GM18508 (cell line): Measurements from ENCODE around the gene EYA2.
"Not testable (repeated sequence)": the region's sequence is repeated elsewhere in the genome, so short reads cannot be mapped to it uniquely, and the experiment has no call there.

Experiments
- ATAC-seq: cut with Tn5 transposase; IDR thresholded peaks from one replicate; pipeline ENCODE4 v1.9.1; 2021; ENCODE audit warnings: moderate number of reproducible peaks; ENCODE audit not compliant: insufficient read depth, unreplicated experiment

EYA2 gene

GRCh38 chr20:46929902-46930301, 35.3 kb downstream of the EYA2 start:
- ATAC-seq = no peak

DNA sequence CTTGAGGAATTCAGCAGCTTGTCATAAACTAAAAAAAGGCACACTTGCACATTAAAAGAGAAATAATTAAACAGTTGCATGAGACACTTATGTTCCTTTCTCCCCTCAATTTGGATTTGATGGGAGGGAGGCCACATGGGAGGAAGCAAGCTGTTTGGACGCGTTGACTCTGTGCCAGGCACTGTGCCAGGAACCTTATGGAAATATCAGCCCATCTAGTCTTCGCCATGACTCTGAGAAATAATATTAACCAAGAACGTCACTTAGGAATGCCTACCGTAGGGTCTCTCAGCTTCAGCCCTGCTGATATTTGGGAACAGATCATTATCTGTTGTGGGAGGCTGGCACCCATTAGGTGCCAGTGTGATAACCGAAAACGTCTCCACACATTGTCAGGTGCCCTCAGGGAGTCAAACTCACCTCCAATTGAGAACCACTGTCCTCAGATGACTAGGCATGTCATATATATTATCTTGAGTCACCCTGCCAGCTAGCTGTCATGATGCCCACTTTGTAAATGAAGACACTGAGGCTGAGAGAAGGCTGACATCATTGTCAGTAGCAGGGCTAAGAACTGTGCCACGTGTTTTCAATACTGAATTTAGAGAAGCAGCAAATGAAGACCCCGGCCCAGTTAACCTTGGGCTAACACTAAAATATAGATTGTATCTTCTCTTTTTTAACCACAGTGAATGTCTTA, 36.1 kb downstream of the EYA2 start:
- ATAC-seq = no peak

DNA sequence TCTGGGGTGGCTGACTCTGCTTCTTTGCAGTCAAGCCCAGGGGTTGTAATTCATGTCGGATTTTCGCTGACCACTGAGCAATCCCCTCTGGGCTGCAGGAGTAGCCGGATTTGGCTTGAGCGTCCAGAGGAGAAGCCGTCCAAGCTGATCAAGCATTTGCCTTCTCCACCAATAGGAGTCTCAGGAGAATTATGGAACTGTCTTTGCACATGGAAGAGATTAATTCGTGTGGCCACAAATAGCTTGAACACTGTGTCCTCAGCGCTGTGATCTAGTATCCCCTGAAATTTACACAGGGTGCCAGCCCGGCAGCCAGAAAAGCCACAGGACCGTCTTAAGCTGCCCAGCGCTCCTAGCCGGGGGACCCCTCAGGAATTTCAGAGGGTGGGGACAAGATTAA, 37.1 kb downstream of the EYA2 start:
- ATAC-seq = no peak

GRCh38 chr20:46932439-46932838, 37.8 kb downstream of the EYA2 start:
- ATAC-seq = not testable (repeated sequence)

DNA sequence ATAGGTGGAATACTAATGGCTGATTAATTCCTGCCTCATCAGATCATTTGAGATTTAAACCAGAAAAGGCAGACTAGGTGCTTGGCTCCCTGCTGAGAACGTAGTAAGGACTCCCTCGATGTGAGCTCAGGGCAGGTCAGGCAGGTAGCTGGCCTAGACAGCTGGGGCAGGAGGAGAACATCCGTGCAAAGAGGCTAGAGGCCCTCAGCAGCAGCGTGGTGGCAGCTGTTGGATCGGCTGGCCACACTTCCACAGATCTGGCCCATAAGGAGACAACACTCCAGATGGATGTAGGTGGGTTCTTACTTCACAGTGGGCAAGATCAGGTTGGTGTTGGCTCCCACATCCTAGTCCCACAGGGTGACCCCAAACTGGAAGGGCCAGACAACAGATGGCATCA, 38.5 kb downstream of the EYA2 start:
- ATAC-seq = no peak

DNA sequence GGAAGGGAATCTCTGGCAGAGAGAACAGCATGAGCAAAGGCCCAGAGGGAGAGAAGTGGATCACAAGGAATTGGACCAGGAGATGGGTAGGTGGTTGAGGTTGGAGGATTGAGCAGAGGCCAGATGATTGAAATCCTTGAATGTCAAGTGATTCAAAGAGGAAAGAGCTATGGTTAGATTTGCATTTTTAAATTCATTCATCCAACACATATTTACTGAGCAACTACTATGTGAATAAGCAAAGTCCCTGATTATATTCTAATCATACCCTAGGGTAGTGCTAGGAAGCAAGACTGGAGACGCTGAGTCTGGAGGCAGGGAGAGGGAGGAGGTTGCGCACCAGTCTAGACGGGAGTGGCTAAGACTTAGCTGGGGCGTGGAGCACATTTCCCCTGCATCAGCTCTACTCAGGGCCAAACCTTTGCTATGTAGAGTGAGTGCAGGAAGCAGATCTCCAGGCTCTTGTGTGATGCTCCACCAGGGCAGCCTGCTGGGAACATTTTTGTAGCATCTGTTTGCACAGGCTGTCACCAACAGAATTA, 40.2 kb downstream of the EYA2 start:
- ATAC-seq = no peak

GRCh38 chr20:46935394-46936017, 40.9 kb downstream of the EYA2 start:
- no peak for ATAC-seq

GRCh38 chr20:46936415-46937156, 41.9 kb downstream of the EYA2 start:
- ATAC-seq = no peak

DNA sequence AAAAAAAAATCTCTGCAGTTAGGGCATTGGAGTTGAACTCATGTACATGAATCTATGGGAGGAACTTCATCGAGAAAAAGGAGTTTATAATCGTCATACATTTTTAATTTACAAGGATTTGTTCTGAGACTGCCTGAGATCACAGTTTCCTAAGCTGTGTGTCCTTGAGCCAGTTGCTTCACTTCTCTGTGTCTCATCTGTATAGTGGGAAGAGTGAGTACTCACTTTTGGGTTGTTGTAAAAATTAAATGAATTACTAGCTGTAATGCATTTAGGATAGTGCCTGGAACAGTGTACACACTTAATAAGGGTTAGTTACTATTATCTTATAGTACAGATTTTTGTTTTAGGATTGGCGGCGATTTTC, 42.5 kb downstream of the EYA2 start:
- no peak for ATAC-seq

GRCh38 chr20:46937533-46938226, 43.0 kb downstream of the EYA2 start:
- ATAC-seq = no peak

DNA sequence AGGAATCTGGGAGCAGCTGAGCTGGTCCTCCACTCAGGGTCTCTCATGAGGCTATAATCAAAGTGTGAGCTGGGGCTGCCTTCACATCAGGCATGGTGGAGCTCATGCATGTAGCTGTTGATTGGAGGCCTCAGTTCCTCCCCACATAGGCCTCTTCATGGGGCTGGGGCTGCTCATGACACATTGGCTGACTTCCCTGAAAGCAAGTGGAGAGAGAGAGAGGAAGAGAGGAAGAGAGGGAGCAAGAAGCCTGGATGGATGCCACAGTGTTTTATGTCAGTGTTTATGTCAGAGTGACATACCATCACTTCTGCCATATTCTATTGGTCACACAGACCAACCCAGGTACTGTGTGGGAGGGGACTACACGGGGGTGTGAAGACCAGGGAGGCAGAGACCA, 43.8 kb downstream of the EYA2 start:
- no peak for ATAC-seq

- no peak for ATAC-seq
Measured at GRCh38 chr20:46939031-46939965, 44.7 kb downstream of the EYA2 start.

DNA sequence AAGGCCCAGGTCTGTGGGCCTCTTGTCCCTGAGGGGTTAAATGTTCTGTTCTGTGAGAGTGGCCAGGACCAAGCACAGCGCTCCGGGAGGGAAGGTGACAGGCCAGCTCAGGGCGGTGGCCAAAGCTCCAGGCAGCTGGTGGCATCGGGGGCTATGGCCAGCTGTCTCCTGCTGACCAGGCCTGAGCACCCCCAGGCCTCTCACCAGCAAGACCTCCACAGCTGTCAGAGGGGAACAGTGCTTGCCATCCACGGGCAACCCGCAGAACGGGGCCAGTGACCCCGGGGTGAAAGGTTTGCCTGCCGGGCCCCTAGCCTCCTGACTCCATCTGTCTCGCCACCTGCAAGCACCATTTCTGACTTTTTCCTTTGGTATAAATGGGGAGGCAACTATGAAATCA, 46.0 kb downstream of the EYA2 start:
- no peak for ATAC-seq

GRCh38 chr20:46941404-46941803, 46.8 kb downstream of the EYA2 start:
- ATAC-seq = no peak

- ATAC-seq = no peak
Measured at GRCh38 chr20:46943861-46944591, 49.4 kb downstream of the EYA2 start.

DNA sequence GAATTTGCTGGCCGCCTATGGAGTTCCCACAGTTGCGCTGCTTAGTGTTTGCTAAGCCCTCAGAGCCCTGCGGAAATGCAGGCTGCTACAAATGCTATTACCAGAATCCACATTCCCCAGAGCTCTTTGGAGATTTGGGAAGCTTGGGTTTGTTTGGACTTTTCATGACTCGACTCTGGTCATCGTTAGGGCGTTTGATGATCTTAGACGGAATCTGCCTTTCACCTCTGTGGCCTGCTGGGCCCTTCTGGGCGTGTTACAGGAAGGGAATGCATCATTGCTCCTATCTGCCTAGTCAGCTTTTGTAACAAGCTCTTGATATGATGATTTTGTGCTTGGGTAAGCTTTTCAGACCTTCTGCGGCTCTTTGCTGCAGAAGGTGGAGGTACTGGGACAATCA, 50.8 kb downstream of the EYA2 start:
- ATAC-seq = no peak

- no peak for ATAC-seq
Measured at GRCh38 chr20:46946181-46946624, 51.6 kb downstream of the EYA2 start.

DNA sequence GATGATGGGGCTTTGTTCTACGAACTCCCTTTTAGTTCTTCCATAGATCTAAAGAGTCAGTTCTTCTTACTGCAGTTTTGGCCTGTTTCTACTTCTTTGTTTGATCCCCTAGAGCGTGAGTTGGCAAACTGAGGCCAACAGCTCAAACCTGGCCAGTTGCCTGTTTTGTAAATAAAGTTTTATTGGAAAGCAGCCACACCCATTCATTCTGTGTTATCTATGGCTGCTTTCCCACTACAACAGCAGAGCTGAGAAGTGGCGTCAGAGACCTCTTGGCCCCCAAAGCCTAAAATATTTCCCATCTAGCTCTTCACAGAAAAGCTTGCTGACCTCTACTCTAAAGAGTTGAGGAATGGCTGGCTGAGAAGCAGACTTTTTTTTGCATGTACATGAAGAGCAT, 52.2 kb downstream of the EYA2 start:
- no peak for ATAC-seq

DNA sequence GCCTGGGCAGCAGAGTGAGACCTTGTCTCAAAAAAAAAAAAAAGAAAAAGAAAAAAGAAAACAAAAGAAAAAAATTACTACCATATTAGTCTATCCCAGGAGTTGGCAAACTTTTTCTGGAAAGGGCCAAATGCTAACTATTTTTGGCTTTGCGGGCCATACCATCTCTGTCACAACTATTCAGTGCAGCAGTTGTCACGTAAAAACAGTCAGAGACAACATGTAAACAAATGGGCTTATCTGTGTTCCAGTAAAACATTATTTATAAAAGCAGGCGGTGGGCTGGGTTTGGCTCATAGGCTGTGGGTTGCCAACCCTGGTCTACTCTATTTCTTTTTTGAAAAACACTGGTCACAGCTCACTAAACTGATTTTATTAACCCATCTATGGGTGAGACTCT, 53.4 kb downstream of the EYA2 start:
- no peak for ATAC-seq
